DOHH2 (cell line): ENCODE results near the gene EVA1C.
"Not testable (repeated sequence)": the region's sequence is repeated elsewhere in the genome, so short reads cannot be mapped to it uniquely, and the experiment has no call there.

Experiments used
- H3F3A ChIP-seq: fragments of 200-600 bp; sonication (generic), shearing (Covaris generic); 2 replicates; pipeline ENCODE4 v1.6.0; 2016; ENCODE audit warnings: antibody characterized with exemption, mild to moderate bottlenecking; ENCODE audit not compliant: control insufficient read depth, insufficient read depth
- H3K27ac ChIP-seq: fragments of 200-600 bp; sonication (generic); 2 replicates; pipeline ENCODE4 v1.5.1; 2014; ENCODE audit warnings: low read depth, mild to moderate bottlenecking, low read length, moderate library complexity
- H3K27me3 ChIP-seq: fragments of 200-600 bp; sonication (generic); 2 replicates; pipeline ENCODE4 v1.6.1; 2014; ENCODE audit warnings: mild to moderate bottlenecking, low read length, mixed read lengths; ENCODE audit not compliant: control insufficient read depth
- H3K36me3 ChIP-seq: fragments of 200-600 bp; sonication (generic); 2 replicates; pipeline ENCODE4 v1.6.1; 2014; ENCODE audit warnings: mild to moderate bottlenecking, low read length, moderate library complexity, mixed read lengths; ENCODE audit not compliant: control insufficient read depth
- H3K4me1 ChIP-seq: fragments of 200-600 bp; sonication (generic); 2 replicates; pipeline ENCODE4 v1.6.1; 2014; ENCODE audit warnings: mild to moderate bottlenecking, low read length, mixed read lengths; ENCODE audit not compliant: control insufficient read depth
- H3K4me2 ChIP-seq: fragments of 200-600 bp; sonication (generic); 2 replicates; pipeline ENCODE4 v1.6.0; 2014; ENCODE audit warnings: mild to moderate bottlenecking, low read length, moderate library complexity
- H3K4me3 ChIP-seq: fragments of 200-600 bp; sonication (generic); 2 replicates; pipeline ENCODE4 v1.5.1; 2014; ENCODE audit warnings: mild to moderate bottlenecking, low read length, mixed read lengths
- H3K79me2 ChIP-seq: fragments of 200-600 bp; sonication (generic); 2 replicates; pipeline ENCODE4 v1.6.1; 2014; ENCODE audit warnings: mild to moderate bottlenecking, low read length, mixed read lengths; ENCODE audit not compliant: control insufficient read depth
- H3K9me2 ChIP-seq: fragments of 200-600 bp; sonication (generic); replicated peaks from 2 replicates; pipeline ENCODE4 v1.6.1; 2014; ENCODE audit warnings: mild to moderate bottlenecking, low read length, mixed read lengths; ENCODE audit not compliant: control insufficient read depth
- H3K9me3 ChIP-seq: fragments of 200-600 bp; sonication (generic); 2 replicates; pipeline ENCODE4 v1.6.1; 2014; ENCODE audit warnings: antibody characterized with exemption, low read length, mixed read lengths; ENCODE audit not compliant: control insufficient read depth, insufficient read depth
- H4K20me1 ChIP-seq: fragments of 200-600 bp; sonication (generic); 2 replicates; pipeline ENCODE4 v1.6.0; 2014; ENCODE audit warnings: low read depth, mild to moderate bottlenecking, antibody characterized with exemption, low read length, moderate library complexity; ENCODE audit not compliant: control insufficient read depth, insufficient read depth
- EZH2phosphoT487 ChIP-seq: fragments of 200-600 bp; sonication (generic); IDR thresholded peaks from 2 replicates; pipeline ENCODE4 v1.6.1; 2017; ENCODE audit warnings: borderline replicate concordance, mild to moderate bottlenecking, antibody characterized with exemption, low read length, moderate library complexity, mixed read lengths
- TF ChIP-seq, protein P1 (sequence below): fragments of 200-600 bp; sonication (generic); IDR thresholded peaks from one replicate; pipeline ENCODE4 v1.5.1; 2014; ENCODE audit warnings: antibody characterized with exemption, mild to moderate bottlenecking, low read depth, low read length; ENCODE audit not compliant: poor library complexity, severe bottlenecking

EVA1C gene

DNA sequence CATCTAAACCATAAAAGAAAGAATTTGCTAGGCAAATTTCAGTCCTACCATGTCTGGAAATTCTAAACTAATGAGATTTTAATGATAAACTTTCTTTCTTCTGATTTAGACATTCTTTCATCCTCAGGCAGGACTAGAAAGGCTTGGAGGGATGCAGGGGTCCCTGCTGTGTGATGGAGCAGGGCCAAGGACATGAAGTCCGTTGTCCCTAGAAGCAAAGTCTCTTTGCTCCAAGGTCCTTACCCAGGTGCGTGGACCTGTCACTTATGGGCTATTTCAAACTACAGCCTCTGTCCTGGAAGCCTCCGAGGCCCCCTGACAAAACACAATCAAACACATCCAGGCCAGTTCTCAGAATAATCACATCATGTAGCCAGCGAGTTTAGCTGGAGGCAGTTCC, 46.3 kb upstream of the EVA1C start:
- no peaks in the 10 kb centered on the region for H3K4me1 ChIP-seq
- no peak for TF ChIP-seq EZH2phosphoT487
- TF ChIP-seq, protein P1, sequence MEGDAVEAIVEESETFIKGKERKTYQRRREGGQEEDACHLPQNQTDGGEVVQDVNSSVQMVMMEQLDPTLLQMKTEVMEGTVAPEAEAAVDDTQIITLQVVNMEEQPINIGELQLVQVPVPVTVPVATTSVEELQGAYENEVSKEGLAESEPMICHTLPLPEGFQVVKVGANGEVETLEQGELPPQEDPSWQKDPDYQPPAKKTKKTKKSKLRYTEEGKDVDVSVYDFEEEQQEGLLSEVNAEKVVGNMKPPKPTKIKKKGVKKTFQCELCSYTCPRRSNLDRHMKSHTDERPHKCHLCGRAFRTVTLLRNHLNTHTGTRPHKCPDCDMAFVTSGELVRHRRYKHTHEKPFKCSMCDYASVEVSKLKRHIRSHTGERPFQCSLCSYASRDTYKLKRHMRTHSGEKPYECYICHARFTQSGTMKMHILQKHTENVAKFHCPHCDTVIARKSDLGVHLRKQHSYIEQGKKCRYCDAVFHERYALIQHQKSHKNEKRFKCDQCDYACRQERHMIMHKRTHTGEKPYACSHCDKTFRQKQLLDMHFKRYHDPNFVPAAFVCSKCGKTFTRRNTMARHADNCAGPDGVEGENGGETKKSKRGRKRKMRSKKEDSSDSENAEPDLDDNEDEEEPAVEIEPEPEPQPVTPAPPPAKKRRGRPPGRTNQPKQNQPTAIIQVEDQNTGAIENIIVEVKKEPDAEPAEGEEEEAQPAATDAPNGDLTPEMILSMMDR, result no peak

GRCh38 chr21:32367158-32367557, 45.3 kb upstream of the EVA1C start:
- Histone ChIP-seq H3K4me2 (no peak overlapping the region), H3K27ac (no peak overlapping the region), H3K36me3 (peaks cover 85% of the 10 kb centered on the region), H3K4me1 (no peaks in the 10 kb centered on the region), H3K4me3 (no peak overlapping the region), H3K79me2 (no peaks in the 10 kb centered on the region; the same call in 1 of the 2 replicates), H3K9me2 (no peaks in the 10 kb centered on the region), H4K20me1 (no peaks in the 10 kb centered on the region), H3K27me3 (no peaks in the 10 kb centered on the region), H3F3A (no peaks in the 10 kb centered on the region), H3K9me3 (no peaks in the 10 kb centered on the region)
- TF ChIP-seq EZH2phosphoT487, result no peak
- TF ChIP-seq, protein P1, result no peak

More for the DNA sequence above, 46.3 kb upstream of the EVA1C start:
- Histone ChIP-seq H3K27me3 (no peaks in the 10 kb centered on the region), H4K20me1 (no peaks in the 10 kb centered on the region), H3F3A (no peaks in the 10 kb centered on the region), H3K9me3 (no peaks in the 10 kb centered on the region), H3K27ac (no peak overlapping the region), H3K4me3 (no peak overlapping the region), H3K79me2 (no peaks in the 10 kb centered on the region; the same call in 1 of the 2 replicates), H3K36me3 (peaks cover 83% of the 10 kb centered on the region), H3K9me2 (no peaks in the 10 kb centered on the region), H3K4me2 (no peak overlapping the region)

GRCh38 chr21:32368386-32368785, 44.1 kb upstream of the EVA1C start:
- no peak overlapping the region for H3K27ac ChIP-seq
- H3K36me3 ChIP-seq, result peaks cover 85% of the 10 kb centered on the region
- H3K4me2 ChIP-seq, result no peak overlapping the region
- no peaks in the 10 kb centered on the region for H4K20me1 ChIP-seq
- no peak overlapping the region for H3K4me3 ChIP-seq
- H3K79me2 ChIP-seq, result no peaks in the 10 kb centered on the region; the same call in 1 of the 2 replicates
- H3K9me2 ChIP-seq, result no peaks in the 10 kb centered on the region
- no peaks in the 10 kb centered on the region for H3K4me1 ChIP-seq
- TF ChIP-seq, protein P1, result no peak
- TF ChIP-seq EZH2phosphoT487, result no peak
- no peaks in the 10 kb centered on the region for H3F3A ChIP-seq
- H3K27me3 ChIP-seq, result no peaks in the 10 kb centered on the region
- no peaks in the 10 kb centered on the region for H3K9me3 ChIP-seq

- H3K79me2 ChIP-seq, H4K20me1 ChIP-seq, H3K9me3 ChIP-seq, H3F3A ChIP-seq, H3K27ac ChIP-seq, H3K9me2 ChIP-seq, H3K4me3 ChIP-seq, H3K4me1 ChIP-seq, H3K4me2 ChIP-seq, H3K27me3 ChIP-seq: not testable (repeated sequence)
- peaks cover 84% of the 10 kb centered on the region for H3K36me3 ChIP-seq
Observed at GRCh38 chr21:32368961-32369360, 43.5 kb upstream of the EVA1C start.
